Hepatocyte (in vitro differentiated cells): ENCODE data around the gene C4BPA. TPM values are rescaled to one million over a fixed set of nuclear protein-coding genes. Genes with fewer than 3 reads are reported as not detected.

ENCODE experiments used
- DNase-seq: peaks from one replicate; pipeline ENCODE4 v3.0.0-alpha.2; 2016; ENCODE audit warnings: low spot score
- H2AFZ ChIP-seq: fragments of 200-600 bp; sonication (generic); 2 replicates; pipeline ENCODE4 v1.6.0; 2016; ENCODE audit warnings: antibody characterized with exemption, mild to moderate bottlenecking
- H3K27ac ChIP-seq: fragments of 200-600 bp; sonication (generic); 2 replicates; pipeline ENCODE4 v1.5.1; 2016; ENCODE audit warnings: mild to moderate bottlenecking
- H3K27me3 ChIP-seq: fragments of 200-600 bp; sonication (generic); 2 replicates; pipeline ENCODE4 v1.6.1; 2016
- H3K36me3 ChIP-seq: fragments of 200-600 bp; sonication (generic); replicated peaks from 2 replicates; pipeline ENCODE4 v1.5.1; 2016; ENCODE audit warnings: low read depth; ENCODE audit not compliant: insufficient read depth
- H3K4me1 ChIP-seq: fragments of 200-600 bp; sonication (generic); 2 replicates; pipeline ENCODE4 v1.5.1; 2016; ENCODE audit warnings: mild to moderate bottlenecking, moderate library complexity; ENCODE audit not compliant: insufficient read depth
- H3K4me2 ChIP-seq: fragments of 200-600 bp; sonication (generic); 2 replicates; pipeline ENCODE4 v1.6.0; 2016
- H3K4me3 ChIP-seq: fragments of 200-600 bp; sonication (generic); 2 replicates; pipeline ENCODE4 v1.5.1; 2016; ENCODE audit warnings: mild to moderate bottlenecking
- H3K79me2 ChIP-seq: fragments of 200-600 bp; sonication (generic); 2 replicates; pipeline ENCODE4 v1.6.0; 2017; ENCODE audit warnings: mild to moderate bottlenecking
- H3K9me2 ChIP-seq: fragments of 200-600 bp; sonication (generic); replicated peaks from 2 replicates; pipeline ENCODE4 v1.6.0; 2017; ENCODE audit warnings: mild to moderate bottlenecking; ENCODE audit not compliant: insufficient read depth
- H3K9me3 ChIP-seq: fragments of 200-600 bp; sonication (generic); 2 replicates; pipeline ENCODE4 v1.5.1; 2016; ENCODE audit warnings: low read depth, mild to moderate bottlenecking
- H4K20me1 ChIP-seq: fragments of 200-600 bp; sonication (generic); 2 replicates; pipeline ENCODE4 v1.6.0; 2016; ENCODE audit warnings: mild to moderate bottlenecking; ENCODE audit not compliant: insufficient read depth, poor library complexity, severe bottlenecking
- CTCF ChIP-seq: fragments of 200-600 bp; sonication (generic); IDR thresholded peaks from 2 replicates; pipeline ENCODE4 v1.5.1; 2016; ENCODE audit warnings: antibody characterized with exemption, mild to moderate bottlenecking; ENCODE audit not compliant: poor library complexity
- EZH2 ChIP-seq: fragments of 200-600 bp; sonication (generic); IDR thresholded peaks from 2 replicates; pipeline ENCODE4 v1.6.1; 2016; ENCODE audit warnings: antibody characterized with exemption, mild to moderate bottlenecking, borderline replicate concordance
- EZH2phosphoT487 ChIP-seq: fragments of 200-600 bp; sonication (generic); IDR thresholded peaks from one replicate; pipeline ENCODE4 v1.6.1; 2018; ENCODE audit warnings: antibody characterized with exemption, mild to moderate bottlenecking, low read depth, moderate library complexity; ENCODE audit not compliant: unreplicated experiment, severe bottlenecking
- WGBS: methylation state at CpG from one replicate; pipeline ENCODE4 v1.1.6; 2016; ENCODE audit warnings: low lambda C conversion rate; ENCODE audit errors: missing lambda C conversion rate; 5-methylcytosine and 5-hydroxymethylcytosine counted together
- polyA plus RNA-seq: library from polyadenylated mRNA; unstranded; fragments of >200 nt; fragmentation: Nextera tagmentation; extraction: Ambion mirVana; gene quantifications from 2 replicates; pipeline ENCODE4 v1.2.1, GENCODE V29; 2016
- total RNA-seq: library from RNA; depleted of rRNA; stranded (reverse); fragments of >200 nt; gene quantifications from 2 replicates; pipeline ENCODE4 v1.2.3, GENCODE V29; 2014

The C4BPA gene
- total and polyA plus RNA-seq, 2 experiments from 2014 or later, result 12.4 to 17.2 TPM

GRCh38 chr1:207077470-207078377 lies 26.3 kb upstream of the C4BPA start:
- Histone ChIP-seq H3K27ac (no peak overlapping the region), H3K27me3 (no peaks in the 10 kb centered on the region), H3K4me1 (no peaks in the 10 kb centered on the region), H3K79me2 (no peaks in the 10 kb centered on the region), H3K9me2 (no peaks in the 10 kb centered on the region), H3K9me3 (no peaks in the 10 kb centered on the region), H3K4me3 (no peak overlapping the region), H4K20me1 (no peaks in the 10 kb centered on the region), H3K4me2 (no peak overlapping the region), H3K36me3 (no peaks in the 10 kb centered on the region), H2AFZ (no peak overlapping the region)
- peak; percentile 81 for DNase-seq
- TF ChIP-seq EZH2 (no peak), CTCF (peak; percentile 83)
- WGBS, result 41% methylated on average over 6 of the region's 6 CpGs

- H3K9me2 ChIP-seq, result no peaks in the 10 kb centered on the region
- H3K79me2 ChIP-seq, result no peaks in the 10 kb centered on the region
- no peaks in the 10 kb centered on the region for H3K36me3 ChIP-seq
- no peaks in the 10 kb centered on the region for H3K9me3 ChIP-seq
- no peaks in the 10 kb centered on the region for H3K27me3 ChIP-seq
- TF ChIP-seq EZH2 (no peak), CTCF (no peak), EZH2phosphoT487 (no peak)
- no peak overlapping the region for H2AFZ ChIP-seq
- H3K4me1 ChIP-seq, result no peaks in the 10 kb centered on the region
- 90% methylated on average over 11 of the region's 11 CpGs for WGBS
- H3K4me3 ChIP-seq, result no peak overlapping the region
- no peak overlapping the region for H3K4me2 ChIP-seq
- no peak overlapping the region for H3K27ac ChIP-seq
- H4K20me1 ChIP-seq, result no peaks in the 10 kb centered on the region
- DNase-seq, result no peak
These were observed 25.4 kb upstream of the C4BPA start for GRCh38 chr1:207078578-207079132.

GRCh38 chr1:207079706-207080241 lies 24.3 kb upstream of the C4BPA start:
- no peak overlapping the region for H3K4me3 ChIP-seq
- H3K27me3 ChIP-seq, result no peaks in the 10 kb centered on the region
- no peak overlapping the region for H3K27ac ChIP-seq
- no peaks in the 10 kb centered on the region for H3K9me2 ChIP-seq
- no peak overlapping the region for H2AFZ ChIP-seq
- no peaks in the 10 kb centered on the region for H3K79me2 ChIP-seq
- H3K4me2 ChIP-seq, result no peak overlapping the region
- DNase-seq, result no peak
- H3K36me3 ChIP-seq, result no peaks in the 10 kb centered on the region
- H4K20me1 ChIP-seq, result no peaks in the 10 kb centered on the region
- TF ChIP-seq EZH2phosphoT487, result no peak
- TF ChIP-seq CTCF, result no peak
- TF ChIP-seq EZH2, result no peak
- no peaks in the 10 kb centered on the region for H3K9me3 ChIP-seq
- 87% methylated on average over 6 of the region's 6 CpGs for WGBS
- H3K4me1 ChIP-seq, result peaks cover 5% of the 10 kb centered on the region
